Glomerular visceral epithelial cell (primary cell): Measurements from ENCODE around the gene TYMS.
"Not testable (repeated sequence)": the region's sequence is repeated elsewhere in the genome, so short reads cannot be mapped to it uniquely, and the experiment has no call there.

Experiments
- DNase-seq: peaks from one replicate; pipeline ENCODE4 v3.0.0-alpha.2; 2016; ENCODE audit errors: extremely low spot score

TYMS gene

GRCh38 chr18:677951-678381 lies 20.5 kb downstream of the TYMS start:
- no peak for DNase-seq

GRCh38 chr18:678482-679182 lies 21.2 kb downstream of the TYMS start:
- DNase-seq: no peak

GRCh38 chr18:679516-679915 lies 22.1 kb downstream of the TYMS start:
- no peak for DNase-seq

- DNase-seq: no peak
Measured at GRCh38 chr18:680392-680791, 22.9 kb downstream of the TYMS start.

GRCh38 chr18:681985-682384 lies 24.5 kb downstream of the TYMS start:
- no peak for DNase-seq

GRCh38 chr18:682416-682815 lies 25.0 kb downstream of the TYMS start:
- not testable (repeated sequence) for DNase-seq

GRCh38 chr18:682833-683232 lies 25.4 kb downstream of the TYMS start:
- DNase-seq: no peak

GRCh38 chr18:683531-683930 lies 26.1 kb downstream of the TYMS start:
- DNase-seq: no peak

GRCh38 chr18:685438-685837 lies 28.0 kb downstream of the TYMS start:
- no peak for DNase-seq

GRCh38 chr18:686339-687111 lies 29.1 kb downstream of the TYMS start:
- no peak for DNase-seq

- DNase-seq: no peak
Measured at GRCh38 chr18:688323-688722, 30.9 kb downstream of the TYMS start.

GRCh38 chr18:692824-693223 lies 35.4 kb downstream of the TYMS start:
- no peak for DNase-seq

- DNase-seq: no peak
Measured at GRCh38 chr18:693466-694187, 36.2 kb downstream of the TYMS start.

GRCh38 chr18:697012-697411 lies 39.6 kb downstream of the TYMS start:
- DNase-seq: no peak

GRCh38 chr18:697800-698199 lies 40.3 kb downstream of the TYMS start:
- no peak for DNase-seq

GRCh38 chr18:703213-703967 lies 45.9 kb downstream of the TYMS start:
- peak; percentile 87 for DNase-seq

GRCh38 chr18:706405-706804 lies 49.0 kb downstream of the TYMS start:
- no peak for DNase-seq

- DNase-seq: peak; percentile 37
Measured at GRCh38 chr18:708096-708495, 50.6 kb downstream of the TYMS start.

GRCh38 chr18:709771-710170 lies 52.3 kb downstream of the TYMS start:
- no peak for DNase-seq

GRCh38 chr18:710418-711300 lies 53.2 kb downstream of the TYMS start:
- peak; percentile 34 for DNase-seq

- peak; percentile 42 for DNase-seq
Measured at GRCh38 chr18:711310-711656, 53.8 kb downstream of the TYMS start.
